HG03135 (cell line): ENCODE measurements around the gene GATA2.

Source experiments
- ATAC-seq: cut with Tn5 transposase; IDR thresholded peaks from one replicate; pipeline ENCODE4 v1.9.1; 2021; ENCODE audit warnings: mild to moderate bottlenecking, moderate library complexity; ENCODE audit not compliant: unreplicated experiment

Gene GATA2

DNA sequence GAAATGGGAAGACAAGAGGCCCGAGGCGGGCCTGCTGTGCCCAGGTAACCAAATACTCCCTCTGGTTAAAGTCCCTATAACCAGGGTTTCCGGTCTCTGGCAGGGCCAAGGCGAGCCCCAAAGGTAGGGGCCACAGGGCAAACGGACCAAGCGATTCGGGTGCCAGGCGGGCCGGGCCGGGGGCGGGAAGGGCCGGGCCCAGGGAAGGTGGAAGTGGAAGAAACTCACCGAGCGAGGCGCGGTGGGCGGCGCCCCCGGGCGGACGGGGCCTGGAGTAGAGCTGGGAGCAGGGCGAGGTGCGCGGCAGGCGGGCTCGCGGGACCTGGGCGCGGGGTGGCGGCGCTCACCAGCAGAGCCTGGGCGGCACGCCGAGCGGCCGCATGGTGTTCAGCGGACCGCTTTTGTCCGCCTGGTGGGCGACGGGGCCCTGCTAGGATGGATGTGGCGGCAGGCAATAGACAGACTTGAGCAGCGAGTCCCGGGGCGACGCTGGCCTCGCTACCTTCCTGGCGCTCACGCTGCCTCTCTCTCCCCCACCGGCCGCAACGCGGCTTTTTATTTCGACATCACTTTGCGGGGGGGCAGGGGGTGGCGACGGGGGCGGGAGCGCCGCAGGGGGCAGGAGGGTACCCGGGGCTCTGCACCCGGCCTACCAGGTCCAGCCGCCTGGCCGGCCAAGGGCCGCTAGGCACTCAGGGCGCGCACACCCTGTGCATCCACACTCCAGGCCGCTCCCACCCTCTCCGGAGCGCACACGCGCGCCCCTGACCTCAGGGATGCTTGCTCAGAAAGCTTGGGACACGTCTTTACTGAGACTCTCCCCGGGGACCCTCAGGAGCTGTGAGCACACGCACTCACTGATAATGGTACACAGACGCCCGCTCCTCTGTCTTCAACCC is at the start of gene GATA2:
GATA2 (minus strand) TSS at position 531 of the 899 bp plus-strand sequence. CDS start 6,170 bp downstream, outside the sequence.
- ATAC-seq, result no peak

GRCh38 chr3:128541246-128541645 is 48.2 kb upstream of the GATA2 start:
- no peak for ATAC-seq

GRCh38 chr3:128539376-128539775 is 46.4 kb upstream of the GATA2 start:
- ATAC-seq, result no peak

DNA sequence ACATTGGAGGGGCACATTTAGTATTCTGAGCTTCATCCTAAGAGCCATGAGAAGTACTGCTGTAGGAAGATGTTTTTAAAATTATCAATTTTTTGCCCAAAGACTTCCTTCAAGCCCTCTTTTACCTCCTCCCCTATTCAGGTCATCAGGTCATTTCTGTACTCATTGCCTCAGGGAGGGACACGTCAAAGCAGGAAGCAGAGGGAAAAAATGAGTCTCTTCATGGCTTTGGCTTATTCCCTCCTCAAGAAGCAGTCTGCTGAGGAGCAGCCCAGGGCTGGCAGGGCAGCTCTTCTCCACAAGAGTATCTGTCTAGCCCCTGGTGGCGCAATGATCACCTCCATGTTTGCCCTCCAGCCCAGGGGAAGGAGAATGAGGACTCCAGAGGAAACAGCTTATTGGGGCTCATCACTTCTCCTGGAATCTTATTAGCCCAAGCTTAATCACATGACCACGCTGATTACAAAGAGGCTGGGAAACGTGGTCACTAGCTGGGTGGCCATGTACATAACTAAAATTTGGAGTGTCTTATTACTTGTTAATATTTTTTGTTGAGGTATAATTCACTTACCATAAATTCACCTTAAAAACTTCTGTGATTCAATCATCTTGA is 44.2 kb upstream of the GATA2 start:
- ATAC-seq, result no peak

DNA sequence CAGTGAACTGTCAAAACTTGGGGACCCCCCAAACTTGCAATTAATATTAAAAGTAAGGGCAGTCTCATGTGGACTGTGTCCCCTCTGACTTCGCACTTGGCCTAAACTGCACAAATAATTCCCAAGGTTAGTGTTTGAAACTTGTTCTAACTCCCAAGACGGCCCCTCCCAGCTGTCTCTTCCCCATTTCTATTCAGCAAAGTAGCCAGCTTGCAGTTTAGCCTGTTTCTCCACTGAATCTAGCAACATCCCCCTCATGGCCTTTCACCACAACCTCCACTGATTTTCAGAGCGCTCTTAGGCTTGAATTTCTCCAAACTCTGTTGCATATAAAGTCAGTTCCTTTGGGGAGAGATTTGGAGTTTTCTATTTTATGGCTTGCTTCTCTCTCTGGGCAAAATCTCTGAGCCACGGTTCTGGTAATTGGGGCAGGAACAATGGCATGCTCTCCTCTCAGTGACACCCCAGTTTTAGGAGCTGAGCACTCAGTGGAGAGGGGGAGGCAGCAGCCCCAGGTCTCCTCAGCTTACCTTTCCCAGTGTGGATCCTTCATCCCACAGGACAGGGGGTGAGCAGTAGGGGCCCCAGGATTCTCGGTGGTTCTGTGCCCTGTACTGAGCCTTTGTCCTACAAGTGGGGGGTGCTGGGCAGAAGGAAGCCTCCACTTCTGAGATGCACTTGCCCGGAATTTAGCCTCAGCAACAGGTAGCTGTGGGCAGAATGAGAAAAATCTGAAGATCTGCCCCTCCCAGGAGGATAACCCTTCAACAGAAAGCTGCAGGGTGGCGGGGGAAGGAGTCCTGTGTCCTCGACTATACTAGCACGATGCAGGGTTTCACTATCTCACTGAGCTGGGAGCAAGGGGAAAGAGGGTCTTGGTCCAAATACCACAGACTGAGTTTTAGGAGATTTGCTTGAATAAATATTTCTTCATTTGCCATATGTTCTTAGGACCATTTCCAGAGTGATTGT is 39.3 kb upstream of the GATA2 start:
- no peak for ATAC-seq

- ATAC-seq, result no peak
These were observed 31.6 kb upstream of the GATA2 start for GRCh38 chr3:128524374-128525299.

GRCh38 chr3:128523591-128523990 is 30.6 kb upstream of the GATA2 start:
- no peak for ATAC-seq

- ATAC-seq, result no peak
These were observed 28.7 kb upstream of the GATA2 start for GRCh38 chr3:128521715-128522114.

- no peak for ATAC-seq
These were observed 25.8 kb upstream of the GATA2 start for GRCh38 chr3:128518587-128519490.

GRCh38 chr3:128517648-128518047 is 24.6 kb upstream of the GATA2 start:
- ATAC-seq, result no peak

GRCh38 chr3:128515967-128516366 is 23.0 kb upstream of the GATA2 start:
- ATAC-seq, result no peak

- no peak for ATAC-seq
These were observed 15.9 kb upstream of the GATA2 start for GRCh38 chr3:128508852-128509251.

GRCh38 chr3:128506754-128507153 is 13.8 kb upstream of the GATA2 start:
- no peak for ATAC-seq

DNA sequence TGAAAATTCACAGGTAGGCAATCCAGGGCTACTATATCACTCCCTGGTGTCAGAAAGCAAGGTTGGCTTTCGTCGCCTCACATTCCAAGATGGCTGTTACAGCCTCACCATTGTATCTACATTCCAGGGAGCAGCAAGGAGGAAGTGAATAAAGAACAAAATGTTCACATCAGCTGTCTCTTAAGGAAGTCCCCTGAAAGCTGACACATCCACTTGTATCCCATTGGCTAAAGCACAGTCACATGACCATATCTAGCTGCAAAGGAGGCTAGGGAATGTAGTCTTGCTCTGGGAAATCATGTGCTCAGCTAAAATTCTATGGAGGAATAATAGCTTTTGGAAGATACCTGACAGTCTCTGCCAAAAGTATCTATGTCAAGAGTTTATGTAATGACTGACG is 12.8 kb upstream of the GATA2 start:
- ATAC-seq, result no peak

DNA sequence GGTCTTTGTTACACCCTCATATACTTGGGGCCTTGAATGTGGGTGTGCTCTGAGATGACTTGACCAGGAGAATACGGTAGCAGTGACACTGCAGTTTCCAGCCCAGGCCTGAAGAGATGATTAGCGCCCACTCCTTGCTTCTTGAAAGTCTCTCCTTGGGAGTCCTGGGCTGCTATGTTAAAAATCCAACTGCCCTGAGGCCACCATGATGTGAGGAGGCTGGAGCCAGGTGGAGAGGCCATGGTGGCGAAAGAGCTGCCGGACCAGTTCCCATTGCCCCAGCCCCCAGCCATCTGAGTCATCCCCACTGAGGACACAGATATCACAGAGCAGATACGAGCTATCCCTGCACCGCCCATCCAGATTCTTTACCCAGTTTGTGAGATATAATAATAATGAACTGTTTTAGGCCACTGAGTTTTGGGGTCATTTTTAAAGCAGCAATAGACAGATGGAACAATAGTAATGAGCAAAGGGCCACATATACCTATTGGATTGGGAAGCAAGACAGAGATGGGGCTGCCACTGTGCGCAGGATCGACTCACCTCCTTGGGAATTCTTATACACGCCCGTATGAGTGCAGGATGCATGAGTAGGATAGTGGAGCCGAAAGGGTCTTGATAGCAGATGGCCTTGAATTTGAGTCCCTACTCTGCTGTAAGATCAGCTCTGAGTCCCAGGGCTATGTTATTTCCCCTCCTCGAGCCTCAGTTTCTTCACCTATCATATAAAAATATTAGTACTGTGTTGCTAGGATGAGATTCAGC is 12.1 kb upstream of the GATA2 start:
- ATAC-seq, result no peak

DNA sequence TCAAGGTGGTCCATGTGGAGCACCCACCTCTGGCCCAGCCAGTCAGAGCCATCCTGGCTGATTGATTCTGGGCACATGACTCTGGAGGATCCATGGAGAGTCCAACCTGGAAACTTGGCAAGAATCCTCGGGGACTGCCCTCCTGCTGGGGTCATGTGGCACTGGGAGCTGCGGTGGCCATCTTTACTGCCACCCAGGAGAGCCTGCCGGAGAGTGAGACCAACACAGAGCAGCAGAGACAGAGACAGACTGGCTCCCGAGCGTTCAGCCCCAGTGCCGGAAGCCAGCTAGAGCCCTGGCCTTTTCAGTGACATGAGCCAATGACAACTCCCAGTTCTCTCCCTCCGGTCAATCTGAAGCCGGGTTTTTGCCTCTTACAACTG is 11.5 kb upstream of the GATA2 start:
- no peak for ATAC-seq

- no peak for ATAC-seq
These were observed 10.9 kb upstream of the GATA2 start for GRCh38 chr3:128503751-128504532.
